HEK293 (cell line): Measurements from ENCODE around the gene SENP1.

Experiments used
- TRIM28 ChIP-seq: IDR thresholded peaks from 2 replicates; pipeline ENCODE4 v1.6.1; 2011; ENCODE audit warnings: low read length, control low read depth, borderline replicate concordance
- ZNF24 ChIP-seq: fragments of 450-650 bp; formaldehyde crosslinking; IDR thresholded peaks from 2 replicates; pipeline ENCODE4 v1.5.1; 2016; ENCODE audit warnings: missing biosample characterization, missing genetic modification characterization
- TF ChIP-seq, protein P1 (sequence below): fragments of 450-650 bp; formaldehyde crosslinking; IDR thresholded peaks from 2 replicates; pipeline ENCODE4 v1.5.1; 2016; ENCODE audit warnings: missing biosample characterization, missing genetic modification characterization

DNA sequence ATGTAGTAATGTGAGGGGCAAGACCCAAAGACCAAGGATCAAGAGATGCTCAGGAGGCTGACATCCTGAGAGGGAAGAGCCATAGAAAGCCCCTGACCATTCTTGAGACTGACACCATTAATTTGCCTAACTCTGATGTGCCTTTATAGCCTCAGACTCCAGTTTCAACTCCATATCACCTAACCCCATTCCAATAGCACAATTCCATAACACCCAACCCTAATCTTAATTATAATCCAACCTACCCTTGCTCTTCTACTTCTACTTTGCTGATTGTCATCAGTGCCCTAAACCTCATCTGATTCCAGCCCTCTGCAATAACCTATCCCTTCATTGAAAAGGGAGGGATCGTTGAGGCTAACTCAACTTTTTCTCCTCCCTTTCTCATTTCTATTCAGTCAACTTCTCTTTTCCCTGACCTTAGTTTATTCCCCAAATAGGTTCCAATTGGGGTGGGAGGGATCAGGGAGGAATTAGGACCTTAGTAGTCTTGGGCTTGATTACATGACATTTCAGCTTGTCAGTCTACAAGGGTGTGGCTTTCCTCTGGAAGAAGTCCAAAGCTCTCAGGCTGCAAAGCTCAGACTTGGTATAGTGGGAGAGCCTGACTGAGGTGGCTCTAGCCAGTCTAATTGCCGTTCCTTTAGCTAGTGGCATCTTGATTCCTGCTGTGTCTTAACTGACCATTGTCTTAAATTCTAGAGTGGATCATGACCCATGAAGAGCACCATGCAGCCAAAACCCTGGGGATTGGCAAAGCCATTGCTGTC is 16.4 kb upstream of the SENP1 start:
- TF ChIP-seq, protein P1, sequence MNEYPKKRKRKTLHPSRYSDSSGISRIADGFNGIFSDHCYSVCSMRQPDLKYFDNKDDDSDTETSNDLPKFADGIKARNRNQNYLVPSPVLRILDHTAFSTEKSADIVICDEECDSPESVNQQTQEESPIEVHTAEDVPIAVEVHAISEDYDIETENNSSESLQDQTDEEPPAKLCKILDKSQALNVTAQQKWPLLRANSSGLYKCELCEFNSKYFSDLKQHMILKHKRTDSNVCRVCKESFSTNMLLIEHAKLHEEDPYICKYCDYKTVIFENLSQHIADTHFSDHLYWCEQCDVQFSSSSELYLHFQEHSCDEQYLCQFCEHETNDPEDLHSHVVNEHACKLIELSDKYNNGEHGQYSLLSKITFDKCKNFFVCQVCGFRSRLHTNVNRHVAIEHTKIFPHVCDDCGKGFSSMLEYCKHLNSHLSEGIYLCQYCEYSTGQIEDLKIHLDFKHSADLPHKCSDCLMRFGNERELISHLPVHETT (tag by site-specific recombination) = no peak
- no peak for TF ChIP-seq TRIM28
- no peak for TF ChIP-seq ZNF24 (tag by site-specific recombination)
